ENCODE results near the gene CSAD.
"Not testable (repeated sequence)": the region's sequence is repeated elsewhere in the genome, so short reads cannot be mapped to it uniquely, and the experiment has no call there.

CSAD gene

GRCh38 chr12:53217931-53218307, 37.2 kb upstream of the CSAD start:
- no peak for DNase-seq (ENCODE audit: low spot score)

GRCh38 chr12:53217051-53217930, 36.6 kb upstream of the CSAD start:
- no peak for DNase-seq (ENCODE audit: low spot score)

GRCh38 chr12:53215497-53215896, 34.8 kb upstream of the CSAD start:
- DNase-seq (ENCODE audit: low spot score) = no peak

GRCh38 chr12:53214687-53215455, 34.1 kb upstream of the CSAD start:
- DNase-seq (ENCODE audit: low spot score) = no peak

GRCh38 chr12:53214221-53214620, 33.5 kb upstream of the CSAD start:
- DNase-seq (ENCODE audit: low spot score) = no peak

GRCh38 chr12:53213348-53213747, 32.6 kb upstream of the CSAD start:
- peak; percentile 67 for DNase-seq (ENCODE audit: low spot score)

GRCh38 chr12:53212931-53213330, 32.2 kb upstream of the CSAD start:
- DNase-seq (ENCODE audit: low spot score) = no peak

- peak; percentile 43 for DNase-seq (ENCODE audit: low spot score)
These were observed 31.0 kb upstream of the CSAD start for GRCh38 chr12:53211476-53212381.

GRCh38 chr12:53210843-53211242, 30.1 kb upstream of the CSAD start:
- no peak for DNase-seq (ENCODE audit: low spot score)

- DNase-seq (ENCODE audit: low spot score) = no peak
These were observed 28.2 kb upstream of the CSAD start for GRCh38 chr12:53208877-53209463.

- no peak for DNase-seq (ENCODE audit: low spot score)
These were observed 27.7 kb upstream of the CSAD start for GRCh38 chr12:53208435-53208834.

- no peak for DNase-seq (ENCODE audit: low spot score)
These were observed 26.3 kb upstream of the CSAD start, which contains the start of gene ITGB7 for GRCh38 chr12:53207042-53207441. ITGB7 (minus strand) TSS chr12:53207251; CDS start chr12:53200443, 6,808 bp downstream.

GRCh38 chr12:53205747-53206419, 25.2 kb upstream of the CSAD start:
- DNase-seq (ENCODE audit: low spot score) = peak; percentile 73

- no peak for DNase-seq (ENCODE audit: low spot score)
These were observed 23.6 kb upstream of the CSAD start for GRCh38 chr12:53204351-53204750.

- not testable (repeated sequence) for DNase-seq (ENCODE audit: low spot score)
These were observed 21.6 kb upstream of the CSAD start for GRCh38 chr12:53202316-53202715.

- DNase-seq (ENCODE audit: low spot score) = no peak
These were observed 20.9 kb upstream of the CSAD start for GRCh38 chr12:53201639-53202038.

GRCh38 chr12:53201177-53201541, 20.4 kb upstream of the CSAD start:
- no peak for DNase-seq (ENCODE audit: low spot score)

GRCh38 chr12:53200458-53201176, 19.9 kb upstream of the CSAD start:
- no peak for DNase-seq (ENCODE audit: low spot score)

GRCh38 chr12:53200107-53200457, 19.4 kb upstream of the CSAD start:
- no peak for DNase-seq (ENCODE audit: low spot score)

- DNase-seq (ENCODE audit: low spot score) = no peak
These were observed 19.0 kb upstream of the CSAD start for GRCh38 chr12:53199700-53200099.
